Stimulated activated CD4-positive, alpha-beta T cell treated with anti-CD3 and anti-CD28 coated beads, TNF-alpha, amount 100 ng/mL, for 48 hours (primary cell): ENCODE data around the gene HPCAL1.
A peak's percentile ranks its signal among the peaks of the same experiment; 100 is the strongest.
"Not testable (repeated sequence)": the region's sequence is repeated elsewhere in the genome, so short reads cannot be mapped to it uniquely, and the experiment has no call there.

Experiments
- DNase-seq, 3 donors: peaks; one replicate each; pipeline ENCODE4 v3.0.0-alpha.2; 2020; ENCODE audit warnings: low read depth in 3 of 3

HPCAL1 gene

DNA sequence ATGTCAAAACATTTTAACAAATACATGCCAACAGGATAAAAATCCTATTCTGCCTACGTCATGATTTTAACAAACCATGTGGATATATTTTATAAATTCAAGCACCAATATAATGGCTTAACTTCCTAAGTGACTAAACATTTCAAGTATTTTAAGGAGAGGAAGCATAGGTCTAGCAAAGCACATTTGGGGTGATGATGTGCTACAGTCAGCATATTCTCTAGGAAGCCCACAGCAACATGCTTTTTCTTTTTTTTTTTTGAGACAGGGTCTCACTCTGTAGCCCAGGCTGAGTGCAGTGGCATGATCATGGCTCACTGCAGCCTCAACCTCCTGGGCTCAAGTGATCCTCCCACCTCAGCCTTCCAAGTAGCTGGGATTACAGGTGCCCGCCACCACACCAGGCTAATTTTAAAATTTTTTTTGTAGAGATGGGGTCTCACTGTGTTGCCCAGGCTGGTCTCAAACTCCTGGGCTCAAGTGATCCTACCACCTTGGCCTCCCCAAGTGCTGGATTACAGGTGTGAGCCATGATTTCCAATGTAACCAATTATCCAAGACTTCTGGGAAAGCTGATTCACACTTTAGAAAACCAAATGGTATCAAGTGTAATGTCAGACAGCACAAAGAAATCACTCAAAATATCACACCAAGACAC is 139.9 kb downstream of the HPCAL1 start:
- not testable (repeated sequence) for DNase-seq

DNA sequence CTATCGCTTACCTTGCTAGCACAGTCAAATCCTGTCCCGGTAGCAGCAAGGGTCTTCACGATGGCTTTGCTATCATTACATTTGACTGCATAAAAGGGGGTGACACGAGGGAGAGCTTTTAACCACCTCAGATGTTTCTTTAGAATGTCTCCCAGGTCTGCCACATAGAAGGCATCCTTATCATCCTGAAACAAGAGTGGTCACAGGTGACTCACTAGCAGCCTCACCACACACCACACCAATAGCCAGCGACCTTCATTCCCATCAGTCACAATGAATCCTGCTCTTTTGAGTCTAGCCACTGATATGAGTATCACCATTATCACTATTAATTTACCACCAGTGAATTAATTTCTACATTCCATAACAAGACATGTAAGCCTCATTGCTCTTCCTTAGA is 141.8 kb downstream of the HPCAL1 start:
- peak; percentile 27 to 59 (median 46) for DNase-seq

DNA sequence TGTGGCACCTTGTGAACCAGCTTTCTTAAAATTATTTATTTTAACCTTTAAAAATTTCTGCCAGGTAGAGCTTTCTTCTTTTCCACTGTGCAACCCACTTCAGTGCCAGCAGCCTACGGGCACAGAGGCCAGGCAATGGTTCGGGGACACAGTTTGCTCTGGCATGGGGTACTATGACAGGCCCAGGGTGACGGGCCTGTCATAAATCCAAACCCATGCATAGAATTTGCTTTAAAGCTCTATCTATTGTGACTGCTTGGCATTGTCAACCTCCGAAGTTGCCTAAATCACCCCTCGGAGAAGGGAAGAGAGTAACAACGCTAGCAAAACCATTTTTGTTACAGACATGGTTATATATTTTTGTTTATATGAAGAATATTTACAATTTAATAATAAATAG is 143.9 kb downstream of the HPCAL1 start:
- no peak for DNase-seq

DNA sequence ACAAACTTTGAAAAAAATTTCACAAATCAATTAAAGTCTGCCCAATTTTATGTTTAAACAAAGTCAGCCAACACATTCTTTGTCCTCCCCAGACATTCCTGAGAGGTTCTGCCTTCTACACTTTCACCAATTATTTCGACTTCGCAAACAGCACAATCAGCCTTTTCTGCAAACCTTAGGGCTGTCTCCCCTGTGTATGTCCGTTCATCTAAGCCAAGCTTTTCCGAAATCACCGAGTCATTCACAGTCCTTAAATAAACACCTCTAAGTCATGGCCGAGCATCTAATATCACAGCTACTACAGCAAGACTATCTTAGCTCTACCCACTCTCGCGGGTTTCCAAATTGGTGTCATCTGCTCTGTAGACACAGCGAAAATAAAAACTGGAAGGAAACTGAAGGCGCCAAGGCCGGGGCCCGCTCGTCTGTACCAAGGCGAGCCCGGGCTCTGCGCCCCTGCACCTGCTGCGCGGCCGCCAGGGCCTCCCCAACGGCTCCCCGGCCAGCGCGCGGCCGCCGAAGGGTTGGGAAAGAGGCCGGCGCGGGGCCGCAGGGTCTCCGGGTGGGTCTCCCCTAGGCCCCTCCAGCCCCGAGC is 144.7 kb downstream of the HPCAL1 start:
- peak in 2 of 3 donors; percentile 22 to 27 for DNase-seq

DNA sequence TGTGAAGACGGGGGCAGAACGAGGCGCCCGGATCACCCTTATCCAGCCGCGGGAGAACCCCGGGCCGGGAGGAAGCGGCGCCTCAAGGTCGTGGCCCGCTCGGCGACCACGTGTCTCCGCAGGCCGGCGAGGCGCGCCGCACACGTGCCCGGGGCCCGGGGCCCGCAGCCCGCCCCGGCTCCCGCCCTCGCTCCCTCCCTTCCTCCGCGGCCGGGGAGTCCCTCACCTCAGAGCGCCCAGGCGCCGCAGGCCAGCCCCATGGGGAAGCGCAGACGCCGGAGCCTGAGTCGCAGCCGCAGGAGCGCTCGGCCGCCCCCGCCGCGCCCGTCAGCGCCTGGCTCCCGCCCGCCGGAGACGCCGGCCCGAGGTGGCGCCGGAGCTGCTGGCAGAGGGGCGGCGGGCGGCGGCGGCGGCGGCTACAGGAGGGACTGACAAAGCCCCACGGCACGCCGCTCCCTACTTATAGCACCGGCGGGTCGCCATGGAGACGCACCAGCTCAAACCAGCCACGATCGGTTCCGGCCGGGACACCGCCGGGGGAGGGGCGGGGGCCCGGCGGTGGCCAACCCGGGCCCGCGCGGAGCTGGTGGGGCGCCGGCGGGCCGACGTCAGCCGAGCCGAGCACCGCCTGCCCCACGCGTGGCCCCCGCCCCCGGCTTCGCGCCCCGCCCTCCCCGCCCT is 145.3 kb downstream of the HPCAL1 start, which contains the start of gene ODC1:
Gene ODC1, minus strand, starts transcription at position 433 of the 681 bp plus-strand sequence. CDS start 3,295 bp downstream, outside the sequence.
- peak; percentile 92 to 94 (median 93) for DNase-seq

DNA sequence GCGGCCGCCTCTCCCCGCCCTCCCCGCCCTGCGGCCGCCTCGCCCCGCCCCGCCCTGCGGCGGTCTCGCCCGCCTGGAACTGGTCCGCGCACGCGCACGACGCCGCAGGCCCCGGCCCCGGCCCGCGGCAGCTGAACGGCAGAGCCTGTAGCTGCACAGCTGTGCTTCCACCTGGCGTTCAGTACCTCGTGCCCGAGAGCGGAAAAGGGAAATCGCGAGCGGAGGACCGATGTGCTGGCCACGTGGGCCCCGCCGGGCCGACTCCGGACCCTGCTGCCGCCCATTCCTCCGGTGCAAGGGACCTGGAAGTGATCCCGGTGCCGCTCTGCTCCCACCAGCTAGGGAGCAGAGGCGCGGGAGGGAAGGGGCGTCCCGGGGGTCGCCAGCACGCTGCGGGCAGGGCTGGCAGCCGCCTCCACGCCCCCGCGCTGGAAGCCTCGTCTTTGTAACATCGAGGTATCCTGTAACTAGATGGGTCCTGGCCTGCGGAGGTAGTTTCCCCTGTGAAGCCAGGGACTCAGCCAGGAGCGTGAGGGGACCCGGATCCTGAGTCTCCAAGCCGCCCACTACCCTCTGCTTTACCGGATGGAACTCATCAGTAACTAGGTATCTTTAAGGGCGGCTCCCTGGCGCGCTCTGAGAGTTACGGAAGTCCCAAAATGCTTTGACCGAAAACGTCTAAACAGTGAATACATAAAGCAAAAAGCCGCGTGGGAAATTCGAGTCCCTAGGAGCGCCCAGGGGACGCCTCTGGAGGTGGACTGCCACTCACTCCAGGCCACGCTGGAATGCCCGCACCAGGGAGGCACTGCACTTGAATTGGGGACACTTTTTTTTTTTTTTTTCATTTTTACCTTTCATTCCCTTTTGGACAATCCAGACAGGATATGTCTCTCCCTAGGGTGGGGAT is 146.1 kb downstream of the HPCAL1 start:
- peak; percentile 79 to 90 (median 88) for DNase-seq

DNA sequence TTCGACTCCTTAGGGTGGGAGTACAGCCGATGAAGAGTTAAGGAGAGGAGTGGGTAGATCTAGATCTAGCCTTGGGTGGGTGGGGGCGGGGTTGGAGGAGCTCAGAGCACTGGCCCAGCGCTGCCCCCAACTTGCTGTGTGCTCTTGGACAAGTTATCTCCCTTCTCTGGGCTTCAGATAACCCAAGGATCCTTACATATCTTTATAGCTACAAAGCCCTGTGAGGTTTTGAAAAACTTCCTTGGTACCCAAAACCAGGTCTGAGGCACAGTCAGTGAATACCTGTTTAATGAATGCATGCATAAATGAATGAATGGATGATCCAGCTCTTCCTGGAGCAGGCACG is 146.8 kb downstream of the HPCAL1 start:
- no peak for DNase-seq

DNA sequence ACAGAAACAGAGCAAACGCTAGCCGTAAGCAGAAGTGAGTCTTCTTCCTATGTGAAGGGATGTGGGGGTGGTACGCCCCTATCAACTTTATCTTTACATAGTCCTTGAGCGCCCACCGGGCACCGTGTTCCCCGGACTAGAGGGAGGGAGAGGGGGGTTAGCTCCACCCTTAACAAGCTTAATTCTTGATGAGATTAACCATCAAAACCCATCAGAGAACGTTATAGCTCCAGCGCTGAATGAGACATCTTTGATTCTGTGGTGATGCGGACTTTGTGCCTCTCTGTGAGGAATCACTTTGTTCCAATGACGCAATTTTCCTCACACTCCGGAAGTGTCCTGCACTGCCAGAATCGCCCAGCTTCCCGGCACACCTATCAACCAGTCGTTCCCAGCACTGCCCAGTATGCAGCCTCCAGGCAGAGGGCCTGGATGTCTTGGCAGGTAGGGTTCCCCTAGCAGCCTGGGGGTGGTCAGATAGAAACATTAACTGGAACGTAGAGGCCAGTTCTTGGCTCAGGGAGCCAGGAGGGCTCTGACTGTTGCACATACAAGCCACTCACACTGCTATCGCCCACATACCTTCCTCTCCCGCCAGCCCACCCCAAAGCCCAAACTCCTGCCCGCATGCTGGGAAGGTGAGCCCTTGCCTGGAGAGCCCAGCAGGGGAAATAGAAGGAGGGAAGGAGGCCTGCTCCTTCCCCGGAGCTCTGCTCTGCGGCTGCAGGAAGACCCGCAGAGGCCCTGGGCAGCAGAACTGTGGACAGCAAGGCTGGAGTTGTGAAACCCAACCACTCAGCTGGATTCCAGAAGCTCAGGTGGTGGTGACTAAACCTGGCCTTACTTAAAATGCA is 147.4 kb downstream of the HPCAL1 start:
- DNase-seq: no peak

DNA sequence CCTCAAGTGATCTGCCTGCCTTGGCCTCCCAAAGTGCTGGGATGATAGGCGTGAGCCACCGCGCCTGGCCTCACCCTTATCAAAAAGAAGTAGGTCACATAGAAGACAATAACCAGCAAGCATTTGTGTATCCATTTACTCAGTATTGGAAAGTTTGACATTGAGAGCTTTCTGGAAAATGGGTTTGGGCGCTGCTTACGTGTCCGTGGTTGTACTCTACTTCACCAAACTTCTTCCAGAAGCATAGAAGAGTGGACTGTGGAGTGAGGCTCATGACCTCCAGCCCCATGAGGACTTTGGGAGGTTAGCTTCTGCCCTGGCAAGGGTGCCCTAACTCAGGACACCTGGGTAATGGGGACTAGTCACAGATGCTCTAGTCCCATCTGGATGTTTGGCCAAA is 149.1 kb downstream of the HPCAL1 start:
- DNase-seq: no peak

DNA sequence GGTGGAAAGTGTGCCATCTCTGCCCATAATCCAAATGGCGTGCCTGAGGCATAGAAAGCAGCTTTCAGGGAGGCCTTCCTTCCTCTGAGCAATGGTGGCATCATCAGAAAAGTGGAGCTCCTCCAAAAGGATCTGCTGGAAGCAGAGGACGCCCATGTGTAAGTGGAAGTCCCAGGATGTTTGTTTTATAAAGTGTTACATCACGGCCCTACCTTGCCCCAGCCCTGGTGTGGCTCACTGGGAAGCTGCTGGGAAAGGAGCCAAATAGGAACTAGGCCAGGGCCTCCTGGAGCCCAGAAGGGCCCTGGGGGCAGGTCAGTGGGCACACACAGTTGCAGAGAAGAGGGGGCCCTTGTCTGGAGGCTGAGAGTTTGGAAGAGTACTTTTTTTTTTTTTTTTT is 149.6 kb downstream of the HPCAL1 start:
- DNase-seq: no peak

DNA sequence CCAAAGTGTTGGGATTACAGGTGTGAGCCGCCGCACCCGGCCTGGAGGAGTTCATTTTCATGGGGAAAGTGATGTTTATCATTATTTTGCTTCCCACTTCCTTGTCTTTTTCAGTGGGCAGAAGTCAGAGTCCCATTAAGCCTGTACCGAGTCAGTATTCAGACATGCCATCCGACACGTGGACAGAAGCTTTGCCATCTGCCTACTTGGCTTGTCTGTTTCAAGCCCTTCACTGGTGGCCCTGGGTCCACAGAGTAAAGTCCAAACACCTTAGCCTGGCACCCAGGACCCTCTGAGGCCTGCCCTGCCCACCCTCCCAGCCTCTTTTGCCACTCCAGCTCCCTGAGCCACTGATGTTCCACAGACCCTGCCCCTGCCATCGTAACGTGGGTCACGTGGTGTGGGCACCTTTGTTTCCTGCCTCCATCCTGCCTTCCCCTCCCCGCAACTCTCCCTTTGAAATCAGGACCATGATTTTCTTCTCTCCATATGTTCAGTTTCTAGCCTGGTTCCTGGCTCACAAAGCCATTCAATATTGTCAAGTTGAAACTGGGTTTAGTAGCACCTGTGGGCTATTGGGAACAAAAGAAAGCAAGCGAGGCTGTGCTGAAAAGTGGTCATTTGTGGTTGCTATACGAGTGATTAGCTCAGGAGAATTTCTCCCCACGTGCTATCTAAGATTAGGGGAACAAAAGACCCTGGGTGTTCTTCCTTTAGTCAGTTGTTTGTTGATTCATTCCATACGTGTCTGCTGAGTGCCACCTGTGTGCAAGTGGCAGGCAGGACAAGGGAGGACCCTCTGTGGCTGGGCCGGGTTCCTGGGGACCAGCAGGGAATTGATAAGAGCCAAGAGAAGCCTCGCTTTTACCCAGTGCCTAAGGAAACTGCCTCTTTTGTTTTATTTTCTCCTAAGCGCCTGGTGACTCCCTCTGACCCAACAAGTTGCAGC is 150.5 kb downstream of the HPCAL1 start:
- no peak for DNase-seq

DNA sequence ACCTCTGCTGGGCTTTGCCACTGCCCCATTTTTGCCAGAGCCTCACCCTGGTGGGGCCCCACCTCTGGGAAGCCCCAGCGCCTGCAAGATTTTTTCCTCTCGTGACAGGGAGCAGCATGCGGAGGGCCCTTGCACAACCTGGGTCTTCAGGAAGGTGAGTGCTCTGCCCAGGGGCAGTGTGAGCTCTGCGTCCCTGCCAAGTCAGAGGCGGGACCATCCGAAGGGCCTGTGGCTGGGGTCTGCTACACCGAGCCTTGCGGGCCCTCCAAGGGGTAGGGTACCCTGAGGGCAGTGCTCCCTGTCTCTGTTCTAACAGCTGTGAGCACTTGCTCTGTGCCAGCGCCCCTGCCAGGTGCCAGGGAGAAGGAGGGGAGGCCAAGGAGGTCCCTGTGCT is 151.2 kb downstream of the HPCAL1 start:
- DNase-seq: no peak

DNA sequence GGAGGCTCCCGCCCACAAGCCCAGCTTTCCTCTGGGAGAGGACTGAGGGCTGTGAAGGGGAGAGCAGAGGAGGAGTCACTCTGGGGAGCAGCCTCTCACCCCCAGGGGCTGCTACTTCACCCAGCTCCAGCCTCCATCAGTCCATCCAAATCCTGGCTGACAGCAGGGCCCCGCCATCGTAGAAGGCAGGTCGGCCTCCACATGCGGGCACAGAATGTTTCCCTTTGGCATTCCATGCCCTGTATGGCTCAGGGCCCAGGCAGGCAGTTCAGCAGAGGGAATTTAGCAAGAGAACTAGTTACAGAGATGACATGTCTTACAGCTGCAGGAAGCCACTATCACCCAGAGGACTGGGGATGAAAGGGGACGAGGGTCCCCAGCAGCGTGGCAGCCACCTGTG is 151.8 kb downstream of the HPCAL1 start:
- DNase-seq: no peak

DNA sequence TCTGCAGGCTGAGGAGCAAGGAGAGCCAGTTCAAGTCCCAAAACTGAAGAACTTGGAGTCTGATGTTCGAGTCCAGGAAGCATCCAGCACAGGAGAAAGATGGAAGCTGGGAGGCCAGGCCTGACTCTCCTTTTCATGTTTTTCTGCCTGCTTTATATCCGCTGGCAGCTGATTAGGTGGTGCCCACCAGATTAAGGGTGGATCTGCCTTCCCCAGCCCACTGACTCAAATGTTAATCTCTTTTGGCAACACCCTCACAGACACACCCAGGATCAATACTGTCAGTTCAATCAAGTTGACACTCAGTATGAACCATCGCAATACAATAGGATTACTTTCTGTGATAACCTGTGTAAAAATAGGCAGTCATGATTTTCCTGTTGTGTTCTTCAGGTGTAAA is 154.5 kb downstream of the HPCAL1 start:
- not testable (repeated sequence) for DNase-seq

DNA sequence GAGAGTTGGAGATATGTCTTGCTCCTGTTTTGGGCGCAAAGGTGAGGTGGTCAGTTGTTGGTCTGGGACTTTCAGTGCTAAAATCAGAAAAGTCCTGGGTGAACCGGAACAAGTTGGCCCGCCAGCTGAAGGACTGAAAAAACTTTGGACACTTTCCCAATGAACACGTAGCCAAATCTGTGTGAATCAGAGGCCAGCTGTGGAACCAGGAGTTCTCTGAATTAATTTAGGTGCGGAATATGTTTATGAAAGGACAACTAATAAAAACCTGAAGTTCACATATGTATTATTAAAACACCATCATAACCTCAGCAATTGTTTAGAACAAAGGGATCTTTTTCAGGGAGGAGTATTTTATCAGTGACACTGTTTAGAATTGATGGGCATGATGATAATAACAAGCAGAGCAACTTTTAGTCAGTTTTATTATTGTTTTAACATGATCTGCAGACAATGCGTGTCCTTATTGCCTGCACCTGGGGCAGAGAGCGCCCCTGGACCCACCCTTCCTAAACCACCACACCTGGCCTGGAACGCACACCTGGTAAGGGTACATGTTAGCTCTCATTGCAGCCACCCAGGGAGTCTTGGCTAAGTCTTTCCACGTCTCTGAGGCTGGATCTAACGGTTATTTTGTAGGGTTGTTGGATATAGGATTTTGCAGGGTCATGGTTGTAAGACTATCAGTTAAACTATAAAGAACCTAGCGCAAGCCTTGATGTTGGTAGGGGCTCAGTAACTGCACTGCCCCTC is 155.3 kb downstream of the HPCAL1 start:
- DNase-seq: no peak

DNA sequence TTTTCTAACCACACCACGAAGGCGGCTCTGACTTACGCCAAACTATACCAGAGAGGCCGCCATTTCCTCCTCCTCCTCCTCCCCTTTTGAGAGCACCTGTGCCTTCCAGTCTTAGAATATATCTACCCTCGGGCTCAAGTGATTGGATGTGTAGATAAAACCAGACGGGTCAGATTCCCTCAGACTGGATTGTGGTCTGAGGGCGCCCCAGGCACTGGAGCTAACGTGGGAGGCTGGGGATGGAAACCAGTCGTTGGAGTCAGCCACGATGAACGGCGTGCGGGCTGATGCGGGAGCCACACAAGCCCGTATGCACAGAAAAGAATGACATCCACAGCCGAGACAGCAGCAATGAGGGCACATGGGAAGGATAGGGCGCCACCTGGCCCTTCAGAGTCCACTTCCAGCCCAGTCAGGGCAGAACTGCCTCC is 157.7 kb downstream of the HPCAL1 start:
- DNase-seq: no peak

DNA sequence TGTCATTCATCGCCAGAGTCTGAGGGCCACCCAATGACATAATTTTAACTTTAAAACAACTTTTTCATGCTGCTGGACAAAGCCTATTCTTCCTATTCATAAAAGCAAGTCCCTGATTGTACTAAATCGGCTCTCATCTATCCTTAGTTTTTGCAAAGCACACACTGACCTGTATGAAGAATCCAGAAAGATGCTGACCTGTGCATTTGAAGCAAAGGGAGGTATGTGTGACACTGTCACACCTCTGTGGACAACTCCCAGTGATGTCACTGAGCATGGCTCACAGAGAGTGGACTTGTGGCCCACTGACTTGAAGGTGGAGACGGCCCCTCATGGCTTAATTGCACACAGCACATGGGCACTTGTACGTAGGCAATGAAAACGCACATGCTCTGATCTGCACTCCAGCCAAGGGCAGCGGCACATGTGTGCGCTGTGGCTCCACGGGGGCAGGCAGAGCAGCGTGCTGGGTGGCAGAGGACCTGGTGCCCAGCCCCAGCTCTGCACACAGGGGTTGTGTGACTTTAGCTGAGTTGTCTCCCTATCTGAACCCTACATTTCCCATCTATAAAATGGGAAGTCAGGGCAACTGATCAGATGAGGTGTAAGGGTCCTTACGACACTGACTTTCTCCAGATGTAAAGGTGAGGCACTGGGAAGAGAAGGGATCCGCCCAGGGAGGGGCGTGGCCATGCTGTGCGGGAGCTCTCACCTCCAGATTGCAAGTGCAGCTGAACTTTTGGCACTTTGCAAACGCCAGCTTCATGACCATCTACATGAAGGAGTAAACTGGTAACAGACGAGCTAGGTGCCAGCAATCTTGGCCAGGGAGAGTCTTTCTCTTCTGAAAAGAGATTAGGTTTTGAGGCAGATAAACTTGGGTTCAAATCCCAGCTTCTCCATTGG is 159.7 kb downstream of the HPCAL1 start:
- DNase-seq: no peak

DNA sequence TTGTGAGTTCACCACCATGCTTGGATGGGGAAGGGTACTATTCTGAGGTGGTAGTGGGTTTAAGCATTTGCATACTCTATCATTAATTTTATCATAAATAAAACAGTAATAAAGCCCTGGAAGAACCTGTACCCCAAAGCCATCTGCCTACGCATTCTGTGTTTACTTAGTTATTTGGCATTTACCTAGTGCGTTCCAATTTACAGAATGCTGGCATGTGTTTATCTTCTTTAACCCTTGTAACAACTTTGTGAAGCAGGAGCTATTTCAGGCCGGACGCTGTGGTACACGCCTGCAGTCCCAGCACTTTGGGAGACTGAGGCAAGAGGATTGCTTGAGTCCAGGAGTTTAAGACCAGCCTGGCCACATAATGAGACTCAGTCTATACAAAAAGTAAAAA is 163.2 kb downstream of the HPCAL1 start:
- no peak for DNase-seq
